Left cardiac atrium (tissue), 4 donors: Measurements from ENCODE around the gene DUSP21. TPM values are rescaled to one million over a fixed set of nuclear protein-coding genes. Genes with fewer than 3 reads are reported as not detected.
"Not testable (repeated sequence)": the region's sequence is repeated elsewhere in the genome, so short reads cannot be mapped to it uniquely, and the experiment has no call there.

Experiments
- ATAC-seq, 2 donors: fragments of 200-7000 bp; cut with Tn5 transposase; one replicate each; pipeline ENCODE4 v1.9.1; 2020; ENCODE audit warnings: mild to moderate bottlenecking in 2 of 2, moderate library complexity in 2 of 2
- DNase-seq: peaks from one replicate; pipeline ENCODE4 v3.0.0-alpha.2; 2020
- intact Hi-C, 2 donors: fragments of 100-400 bp; cut with DNase I; formaldehyde crosslinking; loops; one replicate each; pipeline versions ENCODE4 v1.14.1 to v1.15.1; 2022 to 2023
- long read RNA-seq: library from polyadenylated mRNA; unstranded; transcript quantifications from one replicate; pipeline ENCODE4 v2.0.0, GENCODE V29; 2021
- total RNA-seq, 2 donors: library from RNA; stranded (reverse); fragmentation: NEBNext Ultra II Directional; extraction: Animal tissue kit (Norgen Biotek cat#: 25700); gene quantifications; one replicate each; pipeline ENCODE4 v1.2.1, GENCODE V29; 2021
- donor health status: DM: no; HTN: yes; CAD: no.
- donor health status: DM: no; HTN: yes; CAD: no; lungs with severe emphysema.
- donor health status: DM: yes; HTN: yes; CAD: no.
- donor health status: Dilated cardiomyopathy.

Gene DUSP21
- total RNA-seq: not detected
- long read RNA-seq: 0 reads

DNA sequence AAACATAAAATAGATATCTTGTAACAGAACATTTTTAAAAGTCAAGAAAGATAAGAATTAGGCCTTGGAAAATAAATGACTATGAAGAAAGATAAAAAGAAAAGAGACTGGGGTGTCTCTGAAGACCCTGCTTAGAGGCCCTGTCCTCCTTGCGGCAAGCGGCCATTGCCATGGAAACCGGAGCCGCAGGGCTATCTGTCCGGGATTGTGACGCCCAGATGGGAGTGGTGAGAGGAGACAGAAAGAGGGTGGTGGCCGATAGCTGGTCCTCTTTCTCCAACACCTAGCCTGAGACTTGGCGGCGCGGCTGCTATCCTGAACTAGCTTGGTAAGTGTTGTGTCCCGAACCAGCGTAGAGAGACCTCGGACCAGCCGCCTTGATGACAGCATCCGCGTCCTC lies at the start of gene DUSP21:
DUSP21 (plus strand) TSS at position 269 of the 400 bp plus-strand sequence; CDS start at position 381, 112 bp downstream.
- no peak for DNase-seq
- intact Hi-C loops: no loop called here
- no peak for ATAC-seq

GRCh38 chrX:44795945-44796450 lies 47.8 kb upstream of the DUSP21 start:
- ATAC-seq (no peak), DNase-seq (no peak)
- intact Hi-C loops: no loop called here

- intact Hi-C loops: no loop called here
- DNase-seq (no peak), ATAC-seq (no peak)
These were observed 41.2 kb upstream of the DUSP21 start for GRCh38 chrX:44802613-44803012.

DNA sequence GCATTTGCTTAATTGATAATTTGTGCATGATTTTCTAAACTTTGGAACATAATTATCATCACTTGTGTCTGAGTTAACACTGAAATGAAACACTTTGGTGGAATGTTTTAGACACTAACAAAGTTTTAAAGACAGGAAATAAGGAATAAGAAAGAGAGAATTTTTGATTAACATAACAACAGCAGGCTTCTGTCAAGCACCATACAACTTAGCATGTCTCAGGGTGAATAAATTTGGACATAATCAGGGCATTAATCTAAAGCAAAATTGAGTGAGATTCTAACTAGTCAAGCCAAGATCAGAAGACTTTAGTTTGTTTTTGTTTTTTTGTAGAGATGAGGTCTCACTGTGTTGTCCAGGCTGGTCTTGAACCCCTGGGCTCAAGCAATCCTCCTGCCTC lies 28.1 kb upstream of the DUSP21 start:
- intact Hi-C loops: no loop called here
- ATAC-seq: no peak

DNA sequence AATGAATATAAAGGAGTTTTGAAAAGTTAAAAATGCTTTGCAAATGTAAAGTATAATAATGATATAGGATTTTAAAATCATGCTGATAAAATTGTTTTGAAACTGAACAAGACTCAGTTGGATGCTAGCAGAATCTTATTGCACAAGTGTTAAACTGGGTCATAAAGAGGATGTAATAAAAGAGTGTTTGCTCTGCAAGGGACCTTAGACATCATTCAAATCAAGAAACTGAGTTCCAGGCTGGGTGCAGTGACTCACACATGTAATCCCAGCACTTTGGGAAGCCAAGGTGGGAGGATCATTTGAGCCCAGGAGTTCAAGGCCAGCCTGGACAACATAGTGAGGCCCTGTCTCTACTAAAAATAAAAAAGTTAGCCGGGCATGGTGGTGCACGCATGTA lies 27.5 kb upstream of the DUSP21 start:
- DNase-seq: no peak

More for the DNA sequence above, 28.1 kb upstream of the DUSP21 start:
- DNase-seq: no peak

DNA sequence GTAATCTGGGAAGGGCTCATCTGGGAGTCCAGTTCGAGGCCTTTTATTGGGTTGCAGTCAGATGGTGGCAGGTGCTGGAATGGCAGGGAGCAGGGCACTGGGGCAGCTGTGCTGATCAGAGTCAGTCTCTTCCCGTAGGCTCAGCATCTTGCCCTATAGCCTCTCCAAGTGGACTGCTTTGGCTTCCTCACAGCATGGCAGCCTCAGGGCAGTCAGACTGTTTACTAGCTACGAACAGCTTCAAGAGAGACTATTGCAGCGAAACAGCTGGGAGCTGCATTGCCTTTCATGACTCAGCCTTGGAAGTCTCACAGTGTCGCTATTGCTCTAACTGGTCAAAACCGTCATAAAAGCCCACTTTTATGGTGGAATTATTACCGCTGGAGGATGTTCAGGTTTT lies 26.8 kb upstream of the DUSP21 start:
- intact Hi-C loops: no loop called here
- no peak for ATAC-seq
- DNase-seq: no peak

More for the DNA sequence above, 27.5 kb upstream of the DUSP21 start:
- intact Hi-C loops: no loop called here
- no peak for ATAC-seq

GRCh38 chrX:44822601-44823000 lies 21.2 kb upstream of the DUSP21 start:
- ATAC-seq (no peak), DNase-seq (no peak)
- intact Hi-C loops: no loop called here

GRCh38 chrX:44823193-44823592 lies 20.6 kb upstream of the DUSP21 start:
- intact Hi-C loops: not testable (repeated sequence)

GRCh38 chrX:44828008-44828605 lies 15.7 kb upstream of the DUSP21 start:
- ATAC-seq (peak in 1 of 2 donors; percentile 70), DNase-seq (no peak)
- intact Hi-C loops: no loop called here

More at GRCh38 chrX:44823193-44823592, 20.6 kb upstream of the DUSP21 start:
- ATAC-seq, DNase-seq: not testable (repeated sequence)

DNA sequence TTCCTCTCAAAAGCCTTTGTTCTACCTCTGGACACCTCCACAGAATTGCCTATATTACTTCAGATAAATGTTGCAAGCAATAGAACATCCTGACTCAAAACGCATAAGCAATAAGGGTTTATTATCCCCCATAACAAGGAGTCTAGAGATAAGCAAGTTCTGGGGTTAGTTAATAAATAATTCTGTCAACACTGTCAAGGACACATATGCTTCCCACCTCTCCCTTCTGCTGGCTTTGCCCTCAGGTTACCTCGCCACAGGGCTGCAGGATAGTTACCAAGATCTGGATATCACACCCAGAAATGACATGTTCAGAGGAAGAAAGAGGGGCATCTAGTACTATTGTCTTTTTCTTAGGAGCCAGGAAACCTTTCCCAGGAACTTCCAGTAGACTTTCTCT lies 14.0 kb upstream of the DUSP21 start:
- DNase-seq (no peak), ATAC-seq (no peak)
- intact Hi-C loops: no loop called here

GRCh38 chrX:44842550-44843317 lies 1.1 kb upstream of the DUSP21 start:
- ATAC-seq (no peak), DNase-seq (no peak)
- intact Hi-C loops: no loop called here

DNA sequence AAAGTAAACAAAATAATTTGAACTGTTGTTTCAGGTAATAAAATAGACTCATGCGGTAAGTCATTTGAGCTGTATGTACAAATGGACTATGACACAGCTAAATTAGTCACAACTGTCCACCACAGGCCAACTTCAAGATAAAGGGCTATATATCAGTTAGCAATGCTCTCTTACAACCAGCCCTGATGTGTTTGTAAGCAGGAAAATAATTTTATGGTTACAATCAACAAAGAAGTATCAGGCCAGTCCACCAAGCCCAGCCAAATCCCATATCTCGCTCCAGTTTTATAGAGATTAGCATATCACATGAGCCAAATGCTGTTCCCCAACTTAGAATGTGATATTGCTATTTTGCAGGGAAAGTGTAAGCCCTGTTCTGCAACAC lies 511 bp upstream of the DUSP21 start:
- intact Hi-C loops: no loop called here
- ATAC-seq (no peak), DNase-seq (no peak)

- DNase-seq (no peak), ATAC-seq (no peak)
- intact Hi-C loops: no loop called here
These were observed 383 bp downstream of the DUSP21 start for GRCh38 chrX:44844204-44844603.

DNA sequence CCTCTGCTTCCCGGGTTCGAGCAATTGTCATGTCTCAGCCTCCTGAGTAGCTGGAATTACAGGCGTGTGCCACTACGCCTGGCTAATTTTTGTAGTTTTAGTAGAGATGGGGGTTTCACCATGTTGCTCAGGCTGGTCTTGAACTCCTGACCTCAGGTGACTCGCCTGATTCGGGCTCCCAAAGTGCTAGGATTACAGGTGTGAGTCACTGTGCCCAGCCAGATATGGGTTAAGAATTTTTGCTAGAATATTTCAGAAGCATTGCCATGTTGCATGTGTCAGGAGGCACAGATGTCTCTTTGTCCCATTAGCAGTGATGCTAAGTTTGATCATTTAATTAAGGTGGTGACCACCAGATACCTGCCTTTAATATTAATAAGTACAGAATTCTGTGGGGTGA lies 7.1 kb downstream of the DUSP21 start:
- intact Hi-C loops, ATAC-seq, DNase-seq: not testable (repeated sequence)

DNA sequence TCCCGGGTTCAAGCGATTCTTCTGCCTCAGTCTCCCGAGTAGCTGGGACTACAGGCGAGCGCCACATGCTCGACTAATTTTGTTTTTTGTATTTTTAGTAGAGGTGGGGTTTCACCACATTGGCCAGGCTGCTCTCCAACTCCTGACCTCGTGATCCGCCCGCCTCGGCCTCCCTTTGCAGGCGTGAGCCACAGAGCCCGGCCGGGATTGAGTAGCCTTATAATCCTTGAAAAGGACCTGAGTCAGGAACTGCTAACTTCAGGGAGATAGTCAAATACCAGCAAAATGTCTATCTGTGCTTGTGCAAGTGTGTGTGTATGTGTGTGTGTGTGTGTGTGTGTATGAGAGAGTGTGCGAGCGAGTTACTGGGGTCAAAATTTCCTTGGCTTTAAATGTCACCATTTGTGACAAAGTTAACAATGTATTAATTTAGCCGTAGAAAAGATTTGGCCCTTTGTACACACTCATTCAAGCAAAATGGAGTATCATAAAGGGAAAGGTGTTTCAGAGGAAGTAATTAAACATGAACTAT lies 27.4 kb downstream of the DUSP21 start:
- ATAC-seq: no peak
- no peak for DNase-seq
- intact Hi-C loops: loop anchor here in 1 of 2 donors (5.0 to 10.0 kb wide), 2 partner anchors 84 to 201 kb away; no protein-coding TSS in a partner anchor

- intact Hi-C loops: loop anchor here in 1 of 2 donors (5.0 to 10.0 kb wide), 2 partner anchors 83 to 200 kb away; no protein-coding TSS in a partner anchor
- DNase-seq: no peak
- ATAC-seq: peak; percentile 32 to 41
These were observed 28.4 kb downstream of the DUSP21 start for GRCh38 chrX:44871931-44872820.

- ATAC-seq (peak; percentile 94 to 95), DNase-seq (peak; percentile 100)
- intact Hi-C loops: loop anchor here in 1 of 2 donors (5.0 to 10.0 kb wide), 2 partner anchors 82 to 199 kb away; no protein-coding TSS in a partner anchor
These were observed 29.1 kb downstream of the DUSP21 start, which contains the start of gene KDM6A for GRCh38 chrX:44872821-44873414. KDM6A (plus strand) TSS chrX:44873188; CDS start chrX:44873552, 364 bp downstream.
